Activated T-helper 1 cell treated with anti-CD3 and anti-CD28 coated beads, Interleukin-12 subunit alpha, Interleukin-12 subunit beta, Interleukin-2, Interleukin-4 antibody, amounts not matched to agents 30 ng/mL and 10 ng/mL and 1 ng/mL, durations not matched to agents 14 hours and 24 hours and 36 hours (primary cell): Measurements from ENCODE around the gene PARD6B. TPM values are rescaled to one million over a fixed set of nuclear protein-coding genes. Genes with fewer than 3 reads are reported as not detected.

ENCODE experiments used
- total RNA-seq: library from RNA; stranded (reverse); gene quantifications from 2 replicates; pipeline ENCODE4 v1.2.3, GENCODE V29; 2022

Gene PARD6B
- total RNA-seq, 1 donor from 2014 or later = 7.1 TPM

Other genes starting within 250 kb of the PARD6B start
- gene PTPN1, start 221.2 kb upstream of the PARD6B start, total RNA-seq = 60.0 and 60.5 TPM in 2 replicates
- not detected in 2 replicates for gene RIPOR3, start 40.0 kb upstream of the PARD6B start, total RNA-seq
- 7.8 and 9.3 TPM in 2 replicates for gene BCAS4, start 63.5 kb downstream of the PARD6B start, total RNA-seq
- 77.4 and 85.8 TPM in 2 replicates for gene ADNP, start 199.9 kb downstream of the PARD6B start, total RNA-seq
- gene DPM1, start 227.0 kb downstream of the PARD6B start, total RNA-seq = 54.6 and 61.2 TPM in 2 replicates
- gene MOCS3, start 227.2 kb downstream of the PARD6B start, total RNA-seq = 6.2 and 6.7 TPM in 2 replicates